Measurements from ENCODE around the gene ELOA. TPM values are rescaled to one million over a fixed set of nuclear protein-coding genes. Genes with fewer than 3 reads are reported as not detected.
A peak's percentile ranks its signal among the peaks of the same experiment; 100 is the strongest.

Gene ELOA
- total RNA-seq, 5 donors from 2014 or later (not counting 1 experiment from before 2014, with no cell fraction given): 26.0 to 32.8 (median 27.6) TPM

DNA sequence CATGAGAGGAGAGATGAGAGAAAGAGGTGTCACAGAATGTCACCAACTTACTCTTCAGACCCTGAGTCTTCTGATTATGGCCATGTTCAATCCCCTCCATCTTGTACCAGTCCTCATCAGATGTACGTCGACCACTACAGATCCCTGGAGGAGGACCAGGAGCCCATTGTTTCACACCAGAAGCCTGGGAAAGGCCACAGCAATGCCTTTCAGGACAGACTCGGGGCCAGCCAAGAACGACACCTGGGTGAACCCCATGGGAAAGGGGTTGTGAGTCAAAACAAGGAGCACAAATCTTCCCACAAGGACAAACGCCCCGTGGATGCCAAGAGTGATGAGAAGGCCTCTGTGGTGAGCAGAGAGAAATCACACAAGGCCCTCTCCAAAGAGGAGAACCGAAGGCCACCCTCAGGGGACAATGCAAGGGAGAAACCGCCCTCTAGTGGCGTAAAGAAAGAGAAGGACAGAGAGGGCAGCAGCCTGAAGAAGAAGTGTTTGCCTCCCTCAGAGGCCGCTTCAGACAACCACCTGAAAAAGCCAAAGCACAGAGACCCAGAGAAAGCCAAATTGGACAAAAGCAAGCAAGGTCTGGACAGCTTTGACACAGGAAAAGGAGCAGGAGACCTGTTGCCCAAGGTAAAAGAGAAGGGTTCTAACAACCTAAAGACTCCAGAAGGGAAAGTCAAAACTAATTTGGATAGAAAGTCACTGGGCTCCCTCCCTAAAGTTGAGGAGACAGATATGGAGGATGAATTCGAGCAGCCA, 8.0 kb downstream of the ELOA start:
- Histone ChIP-seq H3K4me3 (ENCODE audit: control insufficient read depth in 1 of 2, extremely low read depth in 1 of 2, low read length in 1 of 2) (no peak overlapping the region), H3K27ac (ENCODE audit: low read length) (no peak overlapping the region), H3K9me3 (no peaks in the 10 kb centered on the region), H3K4me1 (ENCODE audit: control insufficient read depth in 1 of 2, extremely low read depth in 1 of 2, insufficient read depth in 2 of 2, low read length in 2 of 2) (no peaks in the 10 kb centered on the region), H3K36me3 (ENCODE audit: control insufficient read depth in 2 of 2, extremely low read depth in 1 of 2, insufficient read depth in 1 of 2, low read length in 1 of 2) (peaks cover 14 to 77% of the 10 kb centered on the region in 2 donors), H3K27me3 (replicated peaks in 1 of 2; ENCODE audit: control insufficient read depth in 2 of 2, extremely low read depth in 1 of 2, insufficient read depth in 2 of 2, low read length in 1 of 2) (no peaks in the 10 kb centered on the region)
- no peaks in the 10 kb centered on the region for H3K9me3 Mint-ChIP-seq
- peak in 3 of 4 experiments; percentile 49 to 55 (median 53) for ATAC-seq (replicated peaks in 1 of 4)
- WGBS (ENCODE audit: insufficient coverage): 100% methylated on average over 2 of the region's 11 CpGs
- H3K4me1 Mint-ChIP-seq: peaks cover 24 to 36% (median 35%) of the 10 kb centered on the region in 3 donors
- H3K27ac Mint-ChIP-seq: no peak overlapping the region
- peak in 12 of 35 experiments; percentile 3 to 53 (median 12) for DNase-seq
- H3K4me3 Mint-ChIP-seq: no peak overlapping the region
- ChIA-PET POLR2A (no interaction called here), CTCF (no interaction called here)
- no peaks in the 10 kb centered on the region for H3K27me3 Mint-ChIP-seq
- H3K36me3 Mint-ChIP-seq: peaks cover 45% of the 10 kb centered on the region

GRCh38 chr1:23751815-23752200, 8.5 kb downstream of the ELOA start:
- WGBS (ENCODE audit: insufficient coverage): 100% methylated on average over 1 of the region's 4 CpGs
- Histone ChIP-seq H3K9me3 (no peaks in the 10 kb centered on the region), H3K4me1 (ENCODE audit: control insufficient read depth in 1 of 2, extremely low read depth in 1 of 2, insufficient read depth in 2 of 2, low read length in 2 of 2) (no peaks in the 10 kb centered on the region), H3K27ac (ENCODE audit: low read length) (no peak overlapping the region), H3K27me3 (replicated peaks in 1 of 2; ENCODE audit: control insufficient read depth in 2 of 2, extremely low read depth in 1 of 2, insufficient read depth in 2 of 2, low read length in 1 of 2) (no peaks in the 10 kb centered on the region), H3K36me3 (ENCODE audit: control insufficient read depth in 2 of 2, extremely low read depth in 1 of 2, insufficient read depth in 1 of 2, low read length in 1 of 2) (peaks cover 20 to 79% of the 10 kb centered on the region in 2 donors), H3K4me3 (ENCODE audit: control insufficient read depth in 1 of 2, extremely low read depth in 1 of 2, low read length in 1 of 2) (no peak overlapping the region)
- Mint-ChIP-seq H3K36me3 (peaks cover 42% of the 10 kb centered on the region), H3K27me3 (no peaks in the 10 kb centered on the region), H3K4me3 (no peak overlapping the region), H3K27ac (no peak overlapping the region), H3K9me3 (no peaks in the 10 kb centered on the region), H3K4me1 (peaks cover 23 to 32% (median 32%) of the 10 kb centered on the region in 3 donors)
- ChIA-PET CTCF (no interaction called here), POLR2A (no interaction called here)
- ATAC-seq (replicated peaks in 1 of 4): no peak
- no peak for DNase-seq

GRCh38 chr1:23752909-23753308, 9.6 kb downstream of the ELOA start:
- no peak for ATAC-seq (replicated peaks in 1 of 4)
- no peak for DNase-seq
- Mint-ChIP-seq H3K27ac (no peak overlapping the region), H3K4me3 (no peak overlapping the region), H3K9me3 (no peaks in the 10 kb centered on the region), H3K27me3 (no peaks in the 10 kb centered on the region), H3K36me3 (peaks cover 45% of the 10 kb centered on the region), H3K4me1 (peaks cover 12 to 21% (median 21%) of the 10 kb centered on the region in 3 donors)
- Histone ChIP-seq H3K9me3 (no peaks in the 10 kb centered on the region), H3K27me3 (replicated peaks in 1 of 2; ENCODE audit: control insufficient read depth in 2 of 2, extremely low read depth in 1 of 2, insufficient read depth in 2 of 2, low read length in 1 of 2) (no peaks in the 10 kb centered on the region), H3K36me3 (ENCODE audit: control insufficient read depth in 2 of 2, extremely low read depth in 1 of 2, insufficient read depth in 1 of 2, low read length in 1 of 2) (peaks cover 23 to 85% of the 10 kb centered on the region in 2 donors), H3K4me1 (ENCODE audit: control insufficient read depth in 1 of 2, extremely low read depth in 1 of 2, insufficient read depth in 2 of 2, low read length in 2 of 2) (no peaks in the 10 kb centered on the region), H3K4me3 (ENCODE audit: control insufficient read depth in 1 of 2, extremely low read depth in 1 of 2, low read length in 1 of 2) (no peak overlapping the region), H3K27ac (ENCODE audit: low read length) (no peak overlapping the region)
- ChIA-PET POLR2A (no interaction called here), CTCF (interaction anchor here in 1 of 2 donors (0.6 kb wide), 1 partner anchor 152 kb away, joined by 5 read pairs; no protein-coding TSS in a partner anchor)
- 100% methylated on average over 1 of the region's 1 CpG for WGBS (ENCODE audit: insufficient coverage)

GRCh38 chr1:23756676-23757075, 13.4 kb downstream of the ELOA start:
- no peaks in the 10 kb centered on the region for H3K9me3 Mint-ChIP-seq
- H3K4me1 Mint-ChIP-seq: peaks cover 2 to 5% (median 3%) of the 10 kb centered on the region in 3 donors
- 94% methylated on average over 3 of the region's 3 CpGs for WGBS (ENCODE audit: insufficient coverage)
- H3K27ac ChIP-seq (ENCODE audit: low read length): no peak overlapping the region
- ChIA-PET CTCF (interaction anchor here in 1 of 2 donors (0.5 kb wide), 1 partner anchor 59 kb away, joined by 5 read pairs; no protein-coding TSS in a partner anchor), POLR2A (interaction anchor here in 1 of 2 donors (0.6 kb wide), 1 partner anchor 11 kb away, joined by 3 read pairs; no protein-coding TSS in a partner anchor)
- H3K4me1 ChIP-seq (ENCODE audit: control insufficient read depth in 1 of 2, extremely low read depth in 1 of 2, insufficient read depth in 2 of 2, low read length in 2 of 2): no peaks in the 10 kb centered on the region
- no peak overlapping the region for H3K4me3 ChIP-seq (ENCODE audit: control insufficient read depth in 1 of 2, extremely low read depth in 1 of 2, low read length in 1 of 2)
- H3K9me3 ChIP-seq: no peaks in the 10 kb centered on the region
- no peaks in the 10 kb centered on the region for H3K27me3 Mint-ChIP-seq
- no peak for ATAC-seq (replicated peaks in 1 of 4)
- no peak for DNase-seq
- no peak overlapping the region for H3K4me3 Mint-ChIP-seq
- no peak overlapping the region for H3K27ac Mint-ChIP-seq
- no peaks in the 10 kb centered on the region for H3K27me3 ChIP-seq (replicated peaks in 1 of 2; ENCODE audit: control insufficient read depth in 2 of 2, extremely low read depth in 1 of 2, insufficient read depth in 2 of 2, low read length in 1 of 2)
- peaks cover 24 to 98% of the 10 kb centered on the region in 2 donors for H3K36me3 ChIP-seq (ENCODE audit: control insufficient read depth in 2 of 2, extremely low read depth in 1 of 2, insufficient read depth in 1 of 2, low read length in 1 of 2)
- H3K36me3 Mint-ChIP-seq: peaks cover 38% of the 10 kb centered on the region

- ChIA-PET POLR2A (interaction anchor here (0.6 to 0.9 kb wide), 4 partner anchors 14 to 261 kb away, joined by 4 to 10 read pairs (median 7); no protein-coding TSS in a partner anchor), CTCF (interaction anchor here in 1 of 2 donors (0.6 to 0.7 kb wide), 3 partner anchors 29 to 720 kb away, joined by 3 to 10 read pairs (median 5); no protein-coding TSS in a partner anchor)
- H3K27me3 ChIP-seq (replicated peaks in 1 of 2; ENCODE audit: control insufficient read depth in 2 of 2, extremely low read depth in 1 of 2, insufficient read depth in 2 of 2, low read length in 1 of 2): no peaks in the 10 kb centered on the region
- ATAC-seq (replicated peaks in 1 of 4): no peak
- H3K9me3 ChIP-seq: no peaks in the 10 kb centered on the region
- Mint-ChIP-seq H3K4me3 (no peak overlapping the region), H3K4me1 (peaks cover 2 to 5% (median 2%) of the 10 kb centered on the region in 3 donors), H3K27me3 (no peaks in the 10 kb centered on the region), H3K27ac (no peak overlapping the region), H3K36me3 (peaks cover 36% of the 10 kb centered on the region), H3K9me3 (no peaks in the 10 kb centered on the region)
- H3K4me3 ChIP-seq (ENCODE audit: control insufficient read depth in 1 of 2, extremely low read depth in 1 of 2, low read length in 1 of 2): no peak overlapping the region
- no peak overlapping the region for H3K27ac ChIP-seq (ENCODE audit: low read length)
- H3K4me1 ChIP-seq (ENCODE audit: control insufficient read depth in 1 of 2, extremely low read depth in 1 of 2, insufficient read depth in 2 of 2, low read length in 2 of 2): no peaks in the 10 kb centered on the region
- WGBS (ENCODE audit: insufficient coverage): no CpG with 5 or more reads among the region's 1 CpG
- no peak for DNase-seq
- H3K36me3 ChIP-seq (ENCODE audit: control insufficient read depth in 2 of 2, extremely low read depth in 1 of 2, insufficient read depth in 1 of 2, low read length in 1 of 2): peaks cover 18 to 88% of the 10 kb centered on the region in 2 donors
Observed at GRCh38 chr1:23757812-23758211, 14.5 kb downstream of the ELOA start.

GRCh38 chr1:23759277-23759676, 16.0 kb downstream of the ELOA start:
- Histone ChIP-seq H3K4me3 (ENCODE audit: control insufficient read depth in 1 of 2, extremely low read depth in 1 of 2, low read length in 1 of 2) (no peak overlapping the region), H3K4me1 (ENCODE audit: control insufficient read depth in 1 of 2, extremely low read depth in 1 of 2, insufficient read depth in 2 of 2, low read length in 2 of 2) (no peaks in the 10 kb centered on the region), H3K27ac (ENCODE audit: low read length) (no peak overlapping the region), H3K36me3 (ENCODE audit: control insufficient read depth in 2 of 2, extremely low read depth in 1 of 2, insufficient read depth in 1 of 2, low read length in 1 of 2) (peaks cover 18 to 73% of the 10 kb centered on the region in 2 donors), H3K9me3 (no peaks in the 10 kb centered on the region), H3K27me3 (replicated peaks in 1 of 2; ENCODE audit: control insufficient read depth in 2 of 2, extremely low read depth in 1 of 2, insufficient read depth in 2 of 2, low read length in 1 of 2) (no peaks in the 10 kb centered on the region)
- DNase-seq (no peak), ATAC-seq (replicated peaks in 1 of 4) (no peak)
- CTCF ChIA-PET: no interaction called here
- H3K27ac Mint-ChIP-seq: no peak overlapping the region
- no peak overlapping the region for H3K4me3 Mint-ChIP-seq
- no peaks in the 10 kb centered on the region for H3K27me3 Mint-ChIP-seq
- no peaks in the 10 kb centered on the region for H3K9me3 Mint-ChIP-seq
- POLR2A ChIA-PET: no interaction called here
- peaks cover 28% of the 10 kb centered on the region for H3K36me3 Mint-ChIP-seq
- 83% methylated on average over 2 of the region's 4 CpGs for WGBS (ENCODE audit: insufficient coverage)
- peaks cover 2 to 5% (median 3%) of the 10 kb centered on the region in 3 donors for H3K4me1 Mint-ChIP-seq

All from T-cell (primary cell).